WTC11 (cell line): Measurements from ENCODE around the gene CAMK2D. TPM values are rescaled to one million over a fixed set of nuclear protein-coding genes. Genes with fewer than 3 reads are reported as not detected.

Experiments used
- ATAC-seq: fragments of 200-7000 bp; cut with Tn5 transposase; 2 replicates; pipeline ENCODE4 v1.10.0; 2021; ENCODE audit warnings: mild to moderate bottlenecking, moderate library complexity
- CTCF ChIA-PET: fragments of 300-600 bp; sonication (Branson Sonifier 250); formaldehyde crosslinking; loops from one replicate; lab custom pipeline; 2021; ENCODE audit warnings: antibody characterized with exemption; lab: Charles Lee
- POLR2A ChIA-PET: fragments of 350-600 bp; sonication (Branson Sonifier 250); formaldehyde crosslinking; loops from one replicate; lab custom pipeline; 2021; ENCODE audit warnings: antibody characterized with exemption; lab: Charles Lee
- DNase-seq: peaks from one replicate; pipeline ENCODE4 v3.0.0; 2021; ENCODE audit warnings: low spot score
- H3K27ac Mint-ChIP-seq: 2 replicates; pipeline ENCODE4 v1.8.0; 2021; ENCODE audit warnings: mixed read lengths
- H3K27me3 Mint-ChIP-seq: 2 replicates; pipeline ENCODE4 v1.8.0; 2021; ENCODE audit warnings: low read depth, mild to moderate bottlenecking, moderate library complexity, mixed read lengths
- H3K36me3 Mint-ChIP-seq: 2 replicates; pipeline ENCODE4 v1.8.0; 2021; ENCODE audit warnings: mixed read lengths
- H3K4me1 Mint-ChIP-seq: 2 replicates; pipeline ENCODE4 v1.8.0; 2022; ENCODE audit warnings: mixed read lengths
- H3K4me3 Mint-ChIP-seq: 2 replicates; pipeline ENCODE4 v1.8.0; 2021; ENCODE audit warnings: mild to moderate bottlenecking, moderate library complexity, mixed read lengths
- H3K9me3 Mint-ChIP-seq: 2 replicates; pipeline ENCODE4 v1.8.0; 2021; ENCODE audit warnings: mixed read lengths
- CREB1 ChIP-seq: sonication (generic); formaldehyde crosslinking; IDR thresholded peaks from 2 replicates; pipeline ENCODE4 v1.8.0; 2023; ENCODE audit warnings: mild to moderate bottlenecking, missing genetic modification reagents
- GABPB1 ChIP-seq: sonication (generic); formaldehyde crosslinking; IDR thresholded peaks from 2 replicates; pipeline ENCODE4 v1.8.1; 2023; ENCODE audit warnings: mild to moderate bottlenecking, missing genetic modification reagents
- GTF2I ChIP-seq: fragments of 250-450 bp; sonication (Bioruptor Pico); conservative IDR thresholded peaks from 2 replicates; pipeline ENCODE4 v1.4.0; 2021; ENCODE audit warnings: mild to moderate bottlenecking
- MYBL2 ChIP-seq: sonication (generic); formaldehyde crosslinking; IDR thresholded peaks from 2 replicates; pipeline ENCODE4 v1.8.1; 2023; ENCODE audit warnings: mild to moderate bottlenecking, moderate library complexity, missing genetic modification reagents
- NFE2L1 ChIP-seq: sonication (generic); formaldehyde crosslinking; IDR thresholded peaks from 2 replicates; pipeline ENCODE4 v1.8.1; 2023; ENCODE audit warnings: missing genetic modification reagents
- NFYB ChIP-seq: sonication (generic); formaldehyde crosslinking; conservative IDR thresholded peaks from 2 replicates; pipeline ENCODE4 v1.8.0; 2022; ENCODE audit warnings: low read depth, missing genetic modification reagents
- NR2C2 ChIP-seq: sonication (generic); formaldehyde crosslinking; IDR thresholded peaks from 2 replicates; pipeline ENCODE4 v1.8.0; 2022; ENCODE audit warnings: mild to moderate bottlenecking, missing genetic modification reagents
- PRDM15 ChIP-seq: sonication (generic); formaldehyde crosslinking; IDR thresholded peaks from 2 replicates; pipeline ENCODE4 v1.8.0; 2022; ENCODE audit warnings: missing genetic modification reagents
- SMAD4 ChIP-seq: sonication (generic); formaldehyde crosslinking; IDR thresholded peaks from 2 replicates; pipeline ENCODE4 v1.8.0; 2022; ENCODE audit warnings: mild to moderate bottlenecking, missing genetic modification reagents
- TCF7 ChIP-seq: sonication (generic); formaldehyde crosslinking; IDR thresholded peaks from 2 replicates; pipeline ENCODE4 v1.8.0; 2022; ENCODE audit warnings: mild to moderate bottlenecking, low read depth, missing genetic modification reagents, moderate library complexity
- USF1 ChIP-seq: sonication (generic); formaldehyde crosslinking; IDR thresholded peaks from 2 replicates; pipeline ENCODE4 v1.8.0; 2022; ENCODE audit warnings: mild to moderate bottlenecking, missing genetic modification reagents
- USF2 ChIP-seq: sonication (generic); formaldehyde crosslinking; IDR thresholded peaks from 2 replicates; pipeline ENCODE4 v1.8.1; 2023; ENCODE audit warnings: mild to moderate bottlenecking, missing genetic modification reagents, moderate library complexity
- ZNF425 ChIP-seq: fragments of 250-450 bp; sonication (Bioruptor Pico); conservative IDR thresholded peaks from 2 replicates; pipeline ENCODE4 v1.9.0; 2021; ENCODE audit warnings: mild to moderate bottlenecking
- ZNF532 ChIP-seq: fragments of 250-450 bp; sonication (Bioruptor Pico); IDR thresholded peaks from 2 replicates; pipeline ENCODE4 v1.9.0; 2021; ENCODE audit warnings: mild to moderate bottlenecking, borderline replicate concordance
- total RNA-seq: library from RNA; stranded (reverse); gene quantifications from 3 replicates; pipeline ENCODE4 v1.2.3, GENCODE V29; 2021
- TF ChIP-seq, protein P1 (sequence below): sonication (generic); formaldehyde crosslinking; IDR thresholded peaks from 2 replicates; pipeline ENCODE4 v1.8.1; 2023; ENCODE audit warnings: mild to moderate bottlenecking, missing genetic modification reagents, borderline replicate concordance
- TF ChIP-seq, protein P2 (sequence below): sonication (generic); formaldehyde crosslinking; IDR thresholded peaks from 2 replicates; pipeline ENCODE4 v1.8.0; 2022; ENCODE audit warnings: mild to moderate bottlenecking, missing genetic modification reagents

CAMK2D gene
- total RNA-seq, 1 experiment from 2014 or later = 16.5 TPM

DNA sequence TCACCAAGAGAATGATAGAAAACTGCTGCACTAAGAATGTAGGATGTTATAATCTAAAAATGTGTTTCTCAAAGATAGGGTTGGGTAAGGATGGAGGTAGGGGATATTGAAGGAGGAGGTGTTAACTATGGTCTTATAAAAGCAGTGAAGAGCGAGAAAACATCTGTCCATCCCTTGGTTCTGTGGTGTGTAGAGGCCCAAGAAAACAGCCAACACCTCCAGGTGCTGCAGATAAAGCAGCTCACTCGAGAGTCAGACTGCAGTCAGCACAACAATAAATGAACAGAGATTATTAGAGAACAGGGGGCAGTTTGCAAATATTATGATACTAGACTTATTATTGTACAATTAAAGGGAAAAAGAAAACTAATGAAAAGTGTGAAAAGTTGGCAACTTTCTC, 141.5 kb downstream of the CAMK2D start (continued):
- TF ChIP-seq GABPB1 (no peak), PRDM15 (no peak), SMAD4 (no peak), ZNF532 (CRISPR knock-in tag) (no peak), MYBL2 (no peak)
- TF ChIP-seq, protein P1, sequence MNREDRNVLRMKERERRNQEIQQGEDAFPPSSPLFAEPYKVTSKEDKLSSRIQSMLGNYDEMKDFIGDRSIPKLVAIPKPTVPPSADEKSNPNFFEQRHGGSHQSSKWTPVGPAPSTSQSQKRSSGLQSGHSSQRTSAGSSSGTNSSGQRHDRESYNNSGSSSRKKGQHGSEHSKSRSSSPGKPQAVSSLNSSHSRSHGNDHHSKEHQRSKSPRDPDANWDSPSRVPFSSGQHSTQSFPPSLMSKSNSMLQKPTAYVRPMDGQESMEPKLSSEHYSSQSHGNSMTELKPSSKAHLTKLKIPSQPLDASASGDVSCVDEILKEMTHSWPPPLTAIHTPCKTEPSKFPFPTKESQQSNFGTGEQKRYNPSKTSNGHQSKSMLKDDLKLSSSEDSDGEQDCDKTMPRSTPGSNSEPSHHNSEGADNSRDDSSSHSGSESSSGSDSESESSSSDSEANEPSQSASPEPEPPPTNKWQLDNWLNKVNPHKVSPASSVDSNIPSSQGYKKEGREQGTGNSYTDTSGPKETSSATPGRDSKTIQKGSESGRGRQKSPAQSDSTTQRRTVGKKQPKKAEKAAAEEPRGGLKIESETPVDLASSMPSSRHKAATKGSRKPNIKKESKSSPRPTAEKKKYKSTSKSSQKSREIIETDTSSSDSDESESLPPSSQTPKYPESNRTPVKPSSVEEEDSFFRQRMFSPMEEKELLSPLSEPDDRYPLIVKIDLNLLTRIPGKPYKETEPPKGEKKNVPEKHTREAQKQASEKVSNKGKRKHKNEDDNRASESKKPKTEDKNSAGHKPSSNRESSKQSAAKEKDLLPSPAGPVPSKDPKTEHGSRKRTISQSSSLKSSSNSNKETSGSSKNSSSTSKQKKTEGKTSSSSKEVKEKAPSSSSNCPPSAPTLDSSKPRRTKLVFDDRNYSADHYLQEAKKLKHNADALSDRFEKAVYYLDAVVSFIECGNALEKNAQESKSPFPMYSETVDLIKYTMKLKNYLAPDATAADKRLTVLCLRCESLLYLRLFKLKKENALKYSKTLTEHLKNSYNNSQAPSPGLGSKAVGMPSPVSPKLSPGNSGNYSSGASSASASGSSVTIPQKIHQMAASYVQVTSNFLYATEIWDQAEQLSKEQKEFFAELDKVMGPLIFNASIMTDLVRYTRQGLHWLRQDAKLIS (CRISPR knock-in tag) = no peak
- TF ChIP-seq, protein P2, sequence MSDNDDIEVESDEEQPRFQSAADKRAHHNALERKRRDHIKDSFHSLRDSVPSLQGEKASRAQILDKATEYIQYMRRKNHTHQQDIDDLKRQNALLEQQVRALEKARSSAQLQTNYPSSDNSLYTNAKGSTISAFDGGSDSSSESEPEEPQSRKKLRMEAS (CRISPR knock-in tag) = no peak
- TF ChIP-seq, all 79 proteins: peak for 0

DNA sequence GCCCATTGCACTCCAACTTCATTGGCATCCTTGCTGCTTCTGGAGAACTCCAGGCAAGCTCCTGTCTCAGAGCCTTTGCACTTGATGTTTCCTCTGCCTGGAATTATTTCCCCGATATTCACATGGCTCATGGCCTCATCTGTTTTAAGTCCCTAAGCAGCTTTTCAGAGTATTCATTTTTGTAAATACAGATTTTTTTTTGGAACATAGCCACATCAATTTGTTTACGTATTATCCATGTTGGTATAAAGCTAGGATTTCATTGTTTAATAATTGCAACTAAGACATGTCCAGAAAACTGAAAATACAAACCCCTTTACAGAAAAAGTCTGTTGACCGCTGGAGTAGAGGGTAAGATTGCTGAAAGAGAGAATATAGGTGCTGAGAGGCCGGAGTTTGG, 142.0 kb downstream of the CAMK2D start:
- ATAC-seq = no peak
- CTCF ChIA-PET = no interaction called here
- no peak overlapping the region for H3K27ac Mint-ChIP-seq
- TF ChIP-seq TCF7 (CRISPR knock-in tag) = no peak
- no peak for TF ChIP-seq USF1 (CRISPR knock-in tag)
- no peak for TF ChIP-seq ZNF532 (CRISPR knock-in tag)
- no peak for TF ChIP-seq NFYB (CRISPR knock-in tag)
- TF ChIP-seq ZNF425 (CRISPR knock-in tag) = no peak
- TF ChIP-seq CREB1 (CRISPR knock-in tag) = no peak
- no peak for TF ChIP-seq USF2 (CRISPR knock-in tag)
- TF ChIP-seq NR2C2 (CRISPR knock-in tag) = no peak
- TF ChIP-seq GTF2I (CRISPR knock-in tag) = no peak
- TF ChIP-seq MYBL2 = no peak
- TF ChIP-seq NFE2L1 (CRISPR knock-in tag) = no peak

More for the DNA sequence above, 142.0 kb downstream of the CAMK2D start:
- H3K4me1 Mint-ChIP-seq = 0 out of 2 replicates have a peak, but pooled peaks cover 5% of the 10 kb centered on the region
- H3K4me3 Mint-ChIP-seq = no peak overlapping the region
- POLR2A ChIA-PET = no interaction called here
- H3K27me3 Mint-ChIP-seq = no peaks in the 10 kb centered on the region
- H3K36me3 Mint-ChIP-seq = no peaks in the 10 kb centered on the region
- no peak for DNase-seq
- H3K9me3 Mint-ChIP-seq = no peaks in the 10 kb centered on the region
